GM18508 (cell line): ENCODE measurements around the gene PRR18.
"Not testable (repeated sequence)": the region's sequence is repeated elsewhere in the genome, so short reads cannot be mapped to it uniquely, and the experiment has no call there.

ENCODE experiments used
- ATAC-seq: cut with Tn5 transposase; IDR thresholded peaks from one replicate; pipeline ENCODE4 v1.9.1; 2021; ENCODE audit warnings: moderate number of reproducible peaks; ENCODE audit not compliant: insufficient read depth, unreplicated experiment

Gene PRR18

GRCh38 chr6:166308033-166308768 lies at the start of gene PRR18:
Gene PRR18, minus strand, starts transcription at chr6:166308392. Its CDS starts 250 bp downstream, at chr6:166308142.
- peak; percentile 29 for ATAC-seq

GRCh38 chr6:166355552-166355951 lies 47.4 kb upstream of the PRR18 start:
- ATAC-seq, result no peak

- no peak for ATAC-seq
Measured at GRCh38 chr6:166354965-166355364, 46.8 kb upstream of the PRR18 start.

GRCh38 chr6:166354143-166354542 lies 46.0 kb upstream of the PRR18 start:
- no peak for ATAC-seq

GRCh38 chr6:166353507-166353906 lies 45.3 kb upstream of the PRR18 start:
- ATAC-seq, result no peak

- ATAC-seq, result no peak
Measured at GRCh38 chr6:166352923-166353322, 44.7 kb upstream of the PRR18 start.

GRCh38 chr6:166351715-166352285 lies 43.6 kb upstream of the PRR18 start:
- ATAC-seq, result peak; percentile 99

- ATAC-seq, result no peak
Measured at GRCh38 chr6:166348305-166348949, 40.2 kb upstream of the PRR18 start.

- ATAC-seq, result no peak
Measured at GRCh38 chr6:166346965-166347364, 38.8 kb upstream of the PRR18 start.

- no peak for ATAC-seq
Measured at GRCh38 chr6:166346449-166346848, 38.3 kb upstream of the PRR18 start.

- not testable (repeated sequence) for ATAC-seq
Measured at GRCh38 chr6:166345672-166346071, 37.5 kb upstream of the PRR18 start.

- not testable (repeated sequence) for ATAC-seq
Measured at GRCh38 chr6:166344921-166345320, 36.7 kb upstream of the PRR18 start.

GRCh38 chr6:166344240-166344639 lies 36.0 kb upstream of the PRR18 start:
- no peak for ATAC-seq

GRCh38 chr6:166343150-166343487 lies 34.9 kb upstream of the PRR18 start:
- ATAC-seq, result peak; percentile 12

- peak; percentile 69 for ATAC-seq
Measured at GRCh38 chr6:166342349-166343149, 34.4 kb upstream of the PRR18 start, which contains the start of gene SFT2D1. Gene SFT2D1, minus strand, starts transcription at chr6:166342545. Its CDS starts 64 bp downstream, at chr6:166342481.

GRCh38 chr6:166341977-166342348 lies 33.8 kb upstream of the PRR18 start:
- ATAC-seq, result no peak

- no peak for ATAC-seq
Measured at GRCh38 chr6:166341464-166341863, 33.3 kb upstream of the PRR18 start.

GRCh38 chr6:166338854-166339253 lies 30.7 kb upstream of the PRR18 start:
- ATAC-seq, result no peak

GRCh38 chr6:166336847-166337246 lies 28.7 kb upstream of the PRR18 start:
- no peak for ATAC-seq

GRCh38 chr6:166335378-166336302 lies 27.4 kb upstream of the PRR18 start:
- ATAC-seq, result no peak
